Choroid plexus epithelial cell (primary cell): Measurements from ENCODE around the gene TIMM50.

Experiments
- DNase-seq: peaks from one replicate; pipeline ENCODE4 v3.0.0-alpha.2; 2010; ENCODE audit warnings: low read depth
- H3K4me3 ChIP-seq: 2 replicates; pipeline ENCODE4 v1.5.1; 2011; ENCODE audit warnings: low read depth, mild to moderate bottlenecking, control low read depth, low read length, moderate library complexity
- TF ChIP-seq, protein P1 (sequence below): conservative IDR thresholded peaks from 2 replicates; pipeline ENCODE4 v1.5.1; 2011; ENCODE audit warnings: low read depth, mild to moderate bottlenecking, control low read depth, inconsistent platforms, low read length, moderate library complexity

The TIMM50 gene

GRCh38 chr19:39501340-39501739 is 20.7 kb downstream of the TIMM50 start:
- no peak overlapping the region for H3K4me3 ChIP-seq
- no peak for DNase-seq
- TF ChIP-seq, protein P1, sequence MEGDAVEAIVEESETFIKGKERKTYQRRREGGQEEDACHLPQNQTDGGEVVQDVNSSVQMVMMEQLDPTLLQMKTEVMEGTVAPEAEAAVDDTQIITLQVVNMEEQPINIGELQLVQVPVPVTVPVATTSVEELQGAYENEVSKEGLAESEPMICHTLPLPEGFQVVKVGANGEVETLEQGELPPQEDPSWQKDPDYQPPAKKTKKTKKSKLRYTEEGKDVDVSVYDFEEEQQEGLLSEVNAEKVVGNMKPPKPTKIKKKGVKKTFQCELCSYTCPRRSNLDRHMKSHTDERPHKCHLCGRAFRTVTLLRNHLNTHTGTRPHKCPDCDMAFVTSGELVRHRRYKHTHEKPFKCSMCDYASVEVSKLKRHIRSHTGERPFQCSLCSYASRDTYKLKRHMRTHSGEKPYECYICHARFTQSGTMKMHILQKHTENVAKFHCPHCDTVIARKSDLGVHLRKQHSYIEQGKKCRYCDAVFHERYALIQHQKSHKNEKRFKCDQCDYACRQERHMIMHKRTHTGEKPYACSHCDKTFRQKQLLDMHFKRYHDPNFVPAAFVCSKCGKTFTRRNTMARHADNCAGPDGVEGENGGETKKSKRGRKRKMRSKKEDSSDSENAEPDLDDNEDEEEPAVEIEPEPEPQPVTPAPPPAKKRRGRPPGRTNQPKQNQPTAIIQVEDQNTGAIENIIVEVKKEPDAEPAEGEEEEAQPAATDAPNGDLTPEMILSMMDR: no peak

DNA sequence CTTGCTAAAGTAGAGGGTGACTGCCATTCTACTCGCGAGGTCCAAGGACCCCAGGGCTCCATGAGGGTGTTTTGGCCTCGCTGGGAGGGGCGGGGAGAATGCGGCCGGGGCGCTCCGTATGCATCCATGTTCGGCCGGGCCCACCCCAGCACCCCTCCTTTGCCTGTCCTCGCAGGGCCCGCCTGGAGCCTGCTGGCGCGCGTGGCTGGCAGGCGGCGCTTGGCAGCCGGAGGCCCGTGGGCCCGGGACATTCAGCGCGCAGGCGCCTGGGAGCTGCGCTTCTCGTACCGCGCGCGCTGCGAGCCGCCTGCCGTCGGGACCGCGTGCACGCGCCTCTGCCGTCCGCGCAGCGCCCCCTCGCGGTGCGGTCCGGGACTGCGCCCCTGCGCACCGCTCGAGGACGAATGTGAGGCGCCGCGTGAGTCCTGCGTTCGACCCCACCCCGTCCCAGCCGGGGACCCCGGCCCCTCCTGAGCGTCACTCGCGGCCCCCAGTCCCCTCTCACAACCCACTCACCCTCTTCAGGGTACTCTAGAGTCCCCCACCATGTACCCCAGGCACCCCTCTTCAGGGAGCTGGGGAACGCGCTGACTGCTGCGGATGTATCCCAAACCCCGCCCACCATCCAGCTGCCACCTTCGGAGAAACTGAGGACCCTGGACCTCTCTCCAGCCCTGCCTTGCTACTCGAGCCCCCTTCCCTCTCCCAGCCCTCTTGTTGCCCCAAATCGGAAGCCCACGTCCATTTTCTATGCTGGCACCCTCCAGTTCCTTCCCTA is 22.2 kb downstream of the TIMM50 start:
- TF ChIP-seq, protein P1: peak; percentile 49
- no peak overlapping the region for H3K4me3 ChIP-seq
- DNase-seq: peak; percentile 73

DNA sequence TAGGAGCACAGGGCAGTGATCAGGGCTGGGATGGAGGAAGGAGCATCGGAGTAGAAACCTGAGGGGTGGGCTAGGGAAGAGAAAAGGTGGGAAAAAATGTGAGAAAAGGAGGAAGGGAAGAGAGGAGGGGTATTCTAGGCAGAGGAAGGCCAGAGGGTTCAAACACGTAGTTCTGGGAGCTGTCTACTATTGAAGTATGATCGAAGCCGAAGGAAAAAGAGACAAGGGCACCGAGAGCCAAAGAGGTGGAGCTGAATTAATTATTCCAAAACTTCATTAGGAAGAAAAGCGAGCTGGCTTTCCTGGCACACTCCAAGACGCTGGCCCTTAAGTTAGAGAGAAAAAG is 25.9 kb downstream of the TIMM50 start:
- peak overlapping the region; percentile 38 for H3K4me3 ChIP-seq

DNA sequence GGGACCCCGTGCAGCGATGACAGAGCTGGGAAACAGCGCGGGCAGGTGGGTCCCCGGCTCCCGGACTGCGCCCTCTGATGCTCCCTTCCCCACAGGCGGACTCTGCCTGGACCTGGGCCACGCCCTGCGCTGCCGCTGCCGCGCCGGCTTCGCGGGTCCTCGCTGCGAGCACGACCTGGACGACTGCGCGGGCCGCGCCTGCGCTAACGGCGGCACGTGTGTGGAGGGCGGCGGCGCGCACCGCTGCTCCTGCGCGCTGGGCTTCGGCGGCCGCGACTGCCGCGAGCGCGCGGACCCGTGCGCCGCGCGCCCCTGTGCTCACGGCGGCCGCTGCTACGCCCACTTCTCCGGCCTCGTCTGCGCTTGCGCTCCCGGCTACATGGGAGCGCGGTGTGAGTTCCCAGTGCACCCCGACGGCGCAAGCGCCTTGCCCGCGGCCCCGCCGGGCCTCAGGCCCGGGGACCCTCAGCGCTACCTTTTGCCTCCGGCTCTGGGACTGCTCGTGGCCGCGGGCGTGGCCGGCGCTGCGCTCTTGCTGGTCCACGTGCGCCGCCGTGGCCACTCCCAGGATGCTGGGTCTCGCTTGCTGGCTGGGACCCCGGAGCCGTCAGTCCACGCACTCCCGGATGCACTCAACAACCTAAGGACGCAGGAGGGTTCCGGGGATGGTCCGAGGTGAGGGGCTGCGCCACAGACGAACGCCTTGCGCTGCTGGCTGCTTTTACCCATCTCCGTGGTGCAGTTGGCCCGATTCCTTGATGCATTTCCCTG is 26.5 kb downstream of the TIMM50 start:
- peak; percentile 67 for DNase-seq
- TF ChIP-seq, protein P1: no peak
- H3K4me3 ChIP-seq: peak overlapping the region; percentile 58

More for the DNA sequence above, 25.9 kb downstream of the TIMM50 start:
- TF ChIP-seq, protein P1: no peak
- DNase-seq: no peak

GRCh38 chr19:39507715-39508364 is 27.2 kb downstream of the TIMM50 start:
- TF ChIP-seq, protein P1: no peak
- no peak for DNase-seq
- H3K4me3 ChIP-seq: peak overlapping the region; percentile 58

DNA sequence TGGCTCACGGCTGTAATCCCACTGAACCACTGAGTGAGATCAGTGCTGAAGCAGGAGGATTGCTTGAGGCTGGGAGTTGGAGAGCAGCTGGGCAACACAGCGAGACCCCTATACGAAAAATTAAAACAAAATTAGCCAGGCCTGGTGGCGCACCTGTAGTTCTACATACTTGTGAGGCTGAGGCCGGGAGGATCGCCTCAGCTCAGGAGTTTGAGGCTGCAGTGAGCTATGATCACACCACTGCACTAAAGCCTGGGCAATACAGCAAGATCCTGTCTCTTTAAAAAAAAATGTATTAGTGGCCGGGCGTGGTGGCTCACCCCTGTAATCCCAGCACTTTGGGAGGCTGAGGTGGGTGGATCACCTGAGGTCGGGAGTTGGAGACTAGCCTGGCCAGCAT is 28.0 kb downstream of the TIMM50 start:
- H3K4me3 ChIP-seq: no peak overlapping the region
- DNase-seq: no peak
- TF ChIP-seq, protein P1: no peak
